Measurements from ENCODE around the gene CACNB1. TPM values are rescaled to one million over a fixed set of nuclear protein-coding genes. Genes with fewer than 3 reads are reported as not detected.
A peak's percentile ranks its signal among the peaks of the same experiment; 100 is the strongest.
"Not testable (repeated sequence)": the region's sequence is repeated elsewhere in the genome, so short reads cannot be mapped to it uniquely, and the experiment has no call there.

The CACNB1 gene
- total RNA-seq, 2 donors from 2014 or later: 18.8 to 49.9 TPM

DNA sequence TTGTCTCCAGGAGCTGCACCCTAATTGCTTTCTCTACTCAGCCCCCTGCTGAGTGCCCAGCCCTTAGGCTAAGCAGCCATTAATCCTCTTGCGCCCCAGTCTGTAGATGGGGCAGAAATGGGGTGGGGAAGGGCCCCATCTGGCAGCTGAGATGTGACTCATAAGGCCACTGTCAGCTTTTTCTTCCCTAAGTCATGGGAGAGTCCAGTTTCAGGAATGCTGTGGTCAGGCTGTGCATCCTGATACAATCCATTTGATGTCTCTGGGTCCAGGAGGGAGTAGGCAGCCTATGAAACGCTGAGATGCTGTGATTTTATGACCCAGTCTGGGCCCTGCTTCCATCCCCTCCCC lies 58.3 kb downstream of the CACNB1 start:
- DNase-seq (ENCODE audit: low spot score): no peak
- H3K27me3 Mint-ChIP-seq: no peaks in the 10 kb centered on the region
- H3K4me3 Mint-ChIP-seq: no peak overlapping the region
- no peaks in the 10 kb centered on the region for H3K36me3 Mint-ChIP-seq
- no peaks in the 10 kb centered on the region for H3K9me3 Mint-ChIP-seq
- peaks cover 0 to 3% of the 10 kb centered on the region in 2 donors for H3K4me1 Mint-ChIP-seq (ENCODE audit: low read depth in 2 of 2)
- no peak overlapping the region for H3K27ac Mint-ChIP-seq
- no peak for ATAC-seq

DNA sequence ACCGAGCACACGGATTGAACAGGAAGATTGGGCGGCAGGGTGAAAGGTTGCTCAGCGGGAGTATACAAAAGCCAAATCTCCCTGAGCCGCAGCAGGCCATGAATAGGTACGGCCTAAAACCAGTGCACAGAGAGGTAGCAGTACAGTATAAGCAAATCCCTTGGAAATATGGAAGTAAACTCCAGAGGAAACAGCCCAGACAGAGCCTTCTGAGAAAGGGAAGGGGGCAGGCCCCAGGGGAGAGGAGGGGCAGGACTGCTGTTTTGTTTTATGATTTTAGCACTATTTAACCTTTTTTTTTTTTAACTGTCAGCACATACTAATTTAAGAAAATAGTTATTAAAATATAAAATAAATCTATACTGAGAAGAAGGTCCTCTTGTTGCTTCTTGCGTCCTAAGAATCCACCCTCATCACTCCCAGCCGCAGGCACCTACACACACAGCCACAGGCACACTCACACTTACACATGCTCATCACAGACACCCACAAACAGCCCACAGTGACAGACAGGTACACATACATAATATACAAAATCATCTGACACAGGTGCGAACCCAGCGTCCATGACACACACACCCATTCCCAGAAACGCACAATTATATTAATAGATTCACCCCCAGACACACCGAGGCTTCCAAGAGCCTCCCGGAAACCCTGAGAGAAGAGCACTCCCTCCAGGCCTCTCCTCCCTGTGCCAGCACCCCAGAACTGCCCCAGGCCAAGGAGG lies 58.9 kb downstream of the CACNB1 start:
- H3K4me1 Mint-ChIP-seq (ENCODE audit: low read depth in 2 of 2): peaks cover 0 to 3% of the 10 kb centered on the region in 2 donors
- H3K27me3 Mint-ChIP-seq: no peaks in the 10 kb centered on the region
- H3K27ac Mint-ChIP-seq: no peak overlapping the region
- no peaks in the 10 kb centered on the region for H3K36me3 Mint-ChIP-seq
- ATAC-seq: no peak
- no peak for DNase-seq (ENCODE audit: low spot score)
- no peaks in the 10 kb centered on the region for H3K9me3 Mint-ChIP-seq
- H3K4me3 Mint-ChIP-seq: no peak overlapping the region

- peaks cover 0 to 3% of the 10 kb centered on the region in 2 donors for H3K4me1 Mint-ChIP-seq (ENCODE audit: low read depth in 2 of 2)
- ATAC-seq: no peak
- no peaks in the 10 kb centered on the region for H3K9me3 Mint-ChIP-seq
- DNase-seq (ENCODE audit: low spot score): no peak
- H3K4me3 Mint-ChIP-seq: no peak overlapping the region
- peaks cover 0 to 2% of the 10 kb centered on the region in 2 donors for H3K27me3 Mint-ChIP-seq
- no peak overlapping the region for H3K27ac Mint-ChIP-seq
- no peaks in the 10 kb centered on the region for H3K36me3 Mint-ChIP-seq
Measured at GRCh38 chr17:39134878-39135277, 62.6 kb downstream of the CACNB1 start.

DNA sequence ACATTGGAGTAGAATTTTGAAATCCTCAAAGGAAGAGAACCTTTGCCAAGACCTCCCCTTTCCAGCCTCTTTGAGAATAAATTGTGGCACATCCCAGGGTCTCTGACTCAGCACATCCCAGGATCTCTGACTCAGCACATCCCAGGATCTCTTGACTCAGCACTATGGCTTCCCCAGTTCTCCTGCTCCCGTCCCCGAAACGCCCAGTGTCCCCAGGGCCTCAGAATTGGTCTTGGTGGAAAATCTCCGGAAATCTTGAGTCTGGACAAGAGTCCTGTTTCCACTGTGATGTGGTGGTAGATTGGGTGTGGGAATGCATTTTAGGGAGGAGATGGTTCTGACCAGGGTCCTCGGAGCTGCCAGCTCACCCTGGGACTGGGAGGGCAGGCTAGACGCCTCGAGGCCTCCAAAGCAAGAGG lies 65.3 kb downstream of the CACNB1 start:
- Mint-ChIP-seq H3K27ac (no peak overlapping the region), H3K9me3 (no peaks in the 10 kb centered on the region), H3K4me1 (ENCODE audit: low read depth in 2 of 2) (peaks cover 0 to 3% of the 10 kb centered on the region in 2 donors), H3K4me3 (no peak overlapping the region), H3K36me3 (no peaks in the 10 kb centered on the region), H3K27me3 (peaks cover 0 to 2% of the 10 kb centered on the region in 2 donors)
- ATAC-seq (no peak), DNase-seq (ENCODE audit: low spot score) (no peak)

DNA sequence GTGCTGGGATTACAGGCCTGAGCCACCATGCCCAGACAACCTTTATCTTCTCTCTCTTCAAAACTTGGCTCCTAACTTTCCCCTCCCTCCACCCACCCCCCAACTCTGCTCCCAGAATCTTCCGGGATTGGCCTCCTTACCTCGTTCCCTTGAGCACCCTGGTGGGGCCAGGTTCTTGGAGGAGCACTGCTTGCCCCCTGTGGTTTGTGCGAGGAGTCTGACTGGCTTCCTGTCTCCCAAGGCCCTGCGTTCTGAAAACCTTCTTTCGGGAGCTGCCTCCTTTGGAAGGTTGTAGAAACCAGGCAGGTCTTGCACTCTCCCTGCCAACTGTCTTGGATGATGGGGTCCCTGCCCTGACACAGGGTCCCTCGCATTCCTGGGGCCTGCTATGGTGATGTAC lies 65.9 kb downstream of the CACNB1 start:
- H3K4me3 Mint-ChIP-seq: no peak overlapping the region
- H3K27me3 Mint-ChIP-seq: peaks cover 0 to 2% of the 10 kb centered on the region in 2 donors
- no peak overlapping the region for H3K27ac Mint-ChIP-seq
- DNase-seq (ENCODE audit: low spot score) (no peak), ATAC-seq (no peak)
- no peaks in the 10 kb centered on the region for H3K36me3 Mint-ChIP-seq
- no peaks in the 10 kb centered on the region for H3K9me3 Mint-ChIP-seq
- H3K4me1 Mint-ChIP-seq (ENCODE audit: low read depth in 2 of 2): peaks cover 0 to 3% of the 10 kb centered on the region in 2 donors

DNA sequence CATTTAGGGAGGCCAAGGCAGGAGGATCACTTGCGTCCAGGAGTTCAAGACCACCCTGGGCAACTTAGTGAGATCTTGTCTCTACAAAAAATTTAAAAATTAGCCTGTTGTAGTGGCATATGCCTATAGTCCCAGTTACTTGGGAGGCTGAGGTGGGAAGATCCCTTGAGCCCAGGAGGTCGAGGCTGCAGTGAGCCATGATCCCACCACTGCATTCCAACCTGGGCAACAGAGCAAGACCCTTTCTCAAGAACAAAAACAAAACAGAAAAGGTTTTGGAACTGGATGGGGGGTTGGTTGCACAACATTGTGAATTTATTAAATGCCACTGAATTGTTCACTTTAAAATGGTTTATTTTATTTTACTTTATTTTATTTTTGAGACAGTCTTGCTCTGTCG lies 67.3 kb downstream of the CACNB1 start:
- Mint-ChIP-seq H3K4me3 (no peak overlapping the region), H3K4me1 (ENCODE audit: low read depth in 2 of 2) (no peaks in the 10 kb centered on the region), H3K36me3 (no peaks in the 10 kb centered on the region), H3K9me3 (no peaks in the 10 kb centered on the region), H3K27me3 (peaks cover 0 to 2% of the 10 kb centered on the region in 2 donors), H3K27ac (no peak overlapping the region)
- ATAC-seq (no peak), DNase-seq (ENCODE audit: low spot score) (no peak)

DNA sequence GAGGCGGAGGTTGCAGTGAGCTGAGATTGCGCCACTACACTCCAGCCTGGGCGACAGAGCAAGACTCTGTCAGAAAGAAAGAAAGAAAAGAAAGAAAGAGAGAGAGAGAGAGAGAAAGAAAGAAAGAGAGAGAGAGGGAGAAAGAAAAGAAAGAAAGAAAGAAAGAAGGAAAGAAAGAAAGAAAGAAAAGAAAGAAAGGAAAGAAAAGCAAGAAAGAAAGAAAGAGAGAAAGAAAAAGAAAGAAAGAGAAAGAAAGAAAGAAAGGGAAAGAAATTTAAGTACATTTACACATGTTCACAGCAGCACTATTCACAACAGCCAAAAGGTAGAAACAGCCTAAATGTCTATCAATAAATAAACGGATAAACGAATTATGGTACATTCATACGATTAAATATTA lies 67.9 kb downstream of the CACNB1 start:
- not testable (repeated sequence) for H3K4me1 Mint-ChIP-seq (ENCODE audit: low read depth in 2 of 2); DNase-seq (ENCODE audit: low spot score); H3K27ac Mint-ChIP-seq; H3K4me3 Mint-ChIP-seq; H3K36me3 Mint-ChIP-seq; ATAC-seq; H3K9me3 Mint-ChIP-seq; H3K27me3 Mint-ChIP-seq

- Mint-ChIP-seq H3K9me3 (no peaks in the 10 kb centered on the region), H3K27ac (no peak overlapping the region), H3K36me3 (no peaks in the 10 kb centered on the region), H3K4me3 (no peak overlapping the region), H3K4me1 (ENCODE audit: low read depth in 2 of 2) (no peaks in the 10 kb centered on the region), H3K27me3 (no peaks in the 10 kb centered on the region)
- DNase-seq (ENCODE audit: low spot score) (no peak), ATAC-seq (no peak)
Measured at GRCh38 chr17:39126436-39126835, 71.0 kb downstream of the CACNB1 start.

- no peak overlapping the region for H3K27ac Mint-ChIP-seq
Measured at GRCh38 chr17:39125143-39125875, 72.2 kb downstream of the CACNB1 start.

DNA sequence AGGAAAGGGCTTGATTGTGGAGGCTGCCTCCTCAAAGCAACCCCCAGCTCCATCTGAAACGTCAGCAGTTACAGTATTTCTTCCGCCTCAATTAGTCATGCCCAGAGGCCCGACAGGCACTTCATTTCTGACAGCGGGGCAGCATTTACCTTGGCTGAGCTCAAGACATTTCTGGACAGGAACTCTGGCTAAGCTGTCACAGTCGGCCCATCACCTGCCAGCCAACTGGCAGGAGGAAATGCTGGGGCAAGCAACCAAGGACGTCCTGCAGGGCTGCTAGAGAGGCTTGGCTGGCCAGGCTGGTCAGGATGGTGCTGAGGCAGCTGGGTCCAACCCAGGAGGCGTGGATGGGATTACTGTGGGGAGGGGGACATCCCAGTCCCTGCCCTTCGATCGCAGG lies 73.8 kb downstream of the CACNB1 start:
- Mint-ChIP-seq H3K4me1 (ENCODE audit: low read depth in 2 of 2) (no peaks in the 10 kb centered on the region), H3K27me3 (no peaks in the 10 kb centered on the region), H3K9me3 (no peaks in the 10 kb centered on the region), H3K36me3 (no peaks in the 10 kb centered on the region), H3K4me3 (no peak overlapping the region), H3K27ac (no peak overlapping the region)
- DNase-seq (ENCODE audit: low spot score) (no peak), ATAC-seq (peak in 1 of 2 donors; percentile 9)

More at GRCh38 chr17:39125143-39125875, 72.2 kb downstream of the CACNB1 start:
- no peaks in the 10 kb centered on the region for H3K36me3 Mint-ChIP-seq
- no peaks in the 10 kb centered on the region for H3K27me3 Mint-ChIP-seq
- DNase-seq (ENCODE audit: low spot score) (no peak), ATAC-seq (no peak)
- no peaks in the 10 kb centered on the region for H3K9me3 Mint-ChIP-seq
- no peaks in the 10 kb centered on the region for H3K4me1 Mint-ChIP-seq (ENCODE audit: low read depth in 2 of 2)
- H3K4me3 Mint-ChIP-seq: no peak overlapping the region

Other genes starting within 250 kb of the CACNB1 start
- under 1 TPM in 1 of 2 donors, not detected in 1; 0.12 TPM for gene FBXO47, start 230.3 kb downstream of the CACNB1 start, total RNA-seq
- under 1 TPM in 1 of 2 donors, not detected in 1; 0.43 TPM for gene PLXDC1, start 46.0 kb downstream of the CACNB1 start, total RNA-seq
- gene ARL5C, start 31.5 kb downstream of the CACNB1 start, total RNA-seq: not detected
- 1,000 to 10,000 TPM; 1,326 to 1,683 TPM for gene RPL19, start 2.6 kb upstream of the CACNB1 start, total RNA-seq
- under 1 TPM in 1 of 2 donors, not detected in 1; 0.12 TPM for gene STAC2, start 28.3 kb upstream of the CACNB1 start, total RNA-seq
- gene FBXL20, start 204.0 kb upstream of the CACNB1 start, total RNA-seq: 10 to 100 TPM; 14.4 to 18.3 TPM